ENCODE data around the gene ISM2.

Gene ISM2

GRCh38 chr14:77526266-77526665 lies 27.6 kb upstream of the ISM2 start:
- no peak for TF ChIP-seq CTCF (IDR thresholded peaks at IDR 0.05; ENCODE audit: extremely low read depth, insufficient read depth, missing control alignments)
- in situ Hi-C loops (cut with MboI; ENCODE audit: low pct_unique_long_range_greater_than_20kb, low sequenced_read_pairs, unreplicated experiment), result loop anchor here (25.0 kb wide), 1 partner anchor 389 kb away; the partner anchor contains the start of gene ZDHHC22
- no peak for DNase-seq (ENCODE audit: low spot score)

GRCh38 chr14:77524536-77524935 lies 25.9 kb upstream of the ISM2 start:
- in situ Hi-C loops (cut with MboI; ENCODE audit: low pct_unique_long_range_greater_than_20kb, low sequenced_read_pairs, unreplicated experiment), result no loop called here
- no peak for DNase-seq (ENCODE audit: low spot score)
- TF ChIP-seq CTCF (IDR thresholded peaks at IDR 0.05; ENCODE audit: extremely low read depth, insufficient read depth, missing control alignments), result no peak

- no peak for DNase-seq (ENCODE audit: low spot score)
- no peak for TF ChIP-seq CTCF (IDR thresholded peaks at IDR 0.05; ENCODE audit: extremely low read depth, insufficient read depth, missing control alignments)
- in situ Hi-C loops (cut with MboI; ENCODE audit: low pct_unique_long_range_greater_than_20kb, low sequenced_read_pairs, unreplicated experiment), result no loop called here
Measured at GRCh38 chr14:77523109-77523508, 24.5 kb upstream of the ISM2 start.

GRCh38 chr14:77520555-77520954 lies 21.9 kb upstream of the ISM2 start:
- in situ Hi-C loops (cut with MboI; ENCODE audit: low pct_unique_long_range_greater_than_20kb, low sequenced_read_pairs, unreplicated experiment), result no loop called here
- TF ChIP-seq CTCF (IDR thresholded peaks at IDR 0.05; ENCODE audit: extremely low read depth, insufficient read depth, missing control alignments), result no peak
- DNase-seq (ENCODE audit: low spot score), result no peak

GRCh38 chr14:77516126-77516525 lies 17.5 kb upstream of the ISM2 start:
- DNase-seq (ENCODE audit: low spot score), result no peak
- in situ Hi-C loops (cut with MboI; ENCODE audit: low pct_unique_long_range_greater_than_20kb, low sequenced_read_pairs, unreplicated experiment), result no loop called here
- no peak for TF ChIP-seq CTCF (IDR thresholded peaks at IDR 0.05; ENCODE audit: extremely low read depth, insufficient read depth, missing control alignments)

GRCh38 chr14:77511486-77512162 lies 13.0 kb upstream of the ISM2 start:
- TF ChIP-seq CTCF (IDR thresholded peaks at IDR 0.05; ENCODE audit: extremely low read depth, insufficient read depth, missing control alignments), result no peak
- DNase-seq (ENCODE audit: low spot score), result no peak
- in situ Hi-C loops (cut with MboI; ENCODE audit: low pct_unique_long_range_greater_than_20kb, low sequenced_read_pairs, unreplicated experiment), result no loop called here
